Fibroblast of peridontal ligament (primary cell): ENCODE measurements around the gene STUB1.

Experiments
- DNase-seq: peaks from one replicate; pipeline ENCODE4 v3.0.0-alpha.2; 2010; ENCODE audit errors: extremely low read depth

Gene STUB1

DNA sequence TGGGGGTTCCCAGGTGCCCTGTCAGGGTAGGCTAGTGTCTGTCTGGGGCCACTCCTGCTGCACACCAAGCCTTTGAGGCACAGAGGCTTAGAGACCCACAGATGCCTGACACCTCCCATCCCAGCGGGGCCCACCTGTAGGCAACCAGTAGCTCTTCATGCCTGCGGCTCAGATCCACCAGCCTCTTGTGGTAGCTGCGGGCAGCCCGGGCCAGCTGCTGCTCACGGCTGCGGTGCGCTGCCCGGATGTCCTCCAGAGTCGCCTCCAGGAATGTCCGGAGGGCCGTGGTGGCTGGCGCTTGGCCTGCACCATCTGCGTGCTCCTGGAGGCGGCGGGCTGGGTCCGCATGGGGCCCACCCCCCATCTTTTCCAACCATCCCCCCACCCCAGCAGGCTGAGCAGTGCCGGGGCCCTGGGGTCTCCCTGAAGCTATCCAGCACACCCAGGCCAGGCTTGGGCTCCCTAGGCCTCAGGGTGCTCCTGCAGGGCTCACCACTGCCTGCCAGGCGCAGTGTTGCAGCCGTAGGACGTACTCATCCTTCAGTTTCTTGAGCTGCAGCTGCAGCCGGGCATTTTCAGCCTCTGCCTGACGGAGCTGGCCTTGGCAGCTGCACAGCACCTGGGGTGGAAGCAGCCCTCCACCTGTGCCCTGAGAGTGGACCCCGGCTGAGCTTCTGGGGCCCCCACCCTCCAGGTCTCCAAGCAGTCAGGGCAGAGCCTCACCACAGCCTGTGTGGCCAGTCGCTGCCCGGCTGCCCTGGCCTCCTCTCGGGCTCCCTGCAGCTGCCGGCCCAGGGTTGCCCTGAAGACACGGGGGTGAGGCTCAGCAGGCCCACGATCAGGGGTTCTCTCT lies 44.2 kb downstream of the STUB1 start:
- no peak for DNase-seq

- no peak for DNase-seq
Observed at GRCh38 chr16:725041-725376, 44.8 kb downstream of the STUB1 start.

GRCh38 chr16:725463-726187 lies 45.4 kb downstream of the STUB1 start:
- no peak for DNase-seq

DNA sequence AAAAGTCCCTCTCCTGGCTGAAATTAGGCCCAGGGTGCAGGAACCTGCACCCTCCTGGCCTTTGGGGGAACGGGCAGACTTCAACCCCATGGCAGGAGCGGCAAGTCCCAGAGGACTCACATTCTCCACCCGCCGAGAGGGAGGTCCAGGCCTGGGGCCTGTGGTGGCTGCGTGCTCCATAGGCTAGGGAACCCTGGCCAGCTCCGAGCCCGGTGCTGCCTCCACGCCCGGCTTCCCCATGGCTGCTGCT lies 45.9 kb downstream of the STUB1 start:
- DNase-seq, result no peak

DNA sequence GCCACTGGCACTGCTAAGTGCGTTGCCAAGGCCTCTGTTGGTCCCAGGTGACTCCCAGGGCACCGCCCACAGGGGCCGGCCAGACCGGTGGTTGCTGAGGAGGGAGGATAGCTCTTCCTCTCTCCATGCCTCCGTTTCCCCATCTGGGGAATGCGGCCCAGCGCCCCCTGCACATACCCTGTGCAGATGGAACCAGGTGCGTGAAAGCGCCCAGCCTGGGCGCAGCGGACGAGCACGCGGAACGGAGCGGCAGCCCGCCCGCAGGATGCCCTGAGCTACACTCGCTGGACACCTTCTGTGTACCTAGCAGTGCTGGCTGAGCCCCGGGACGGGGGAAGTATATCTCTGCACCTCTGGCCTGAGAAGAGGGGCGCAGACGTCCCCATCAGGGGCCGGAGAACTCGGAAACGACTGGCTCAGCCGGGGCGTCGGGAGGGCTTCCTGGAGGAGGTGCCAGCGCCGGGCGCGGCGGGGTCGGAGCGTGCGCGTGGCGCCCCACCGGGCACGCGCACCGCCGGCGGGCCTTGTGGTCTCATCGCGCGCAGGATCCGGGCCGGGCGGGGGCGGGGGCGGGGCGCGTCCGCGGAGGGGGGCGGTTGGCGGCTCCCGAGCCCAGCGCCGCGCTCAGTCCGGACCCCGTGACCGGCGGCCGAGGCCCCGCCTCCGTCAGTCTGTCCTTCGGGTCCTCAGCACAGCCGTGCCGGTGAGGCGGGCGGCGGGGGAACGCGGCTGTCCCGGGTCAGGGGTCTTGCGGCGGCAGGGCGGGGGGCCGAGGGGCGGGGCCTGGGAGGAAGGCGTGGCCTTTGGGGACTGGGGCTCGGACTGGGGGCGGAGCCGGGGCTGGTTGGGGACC lies 46.5 kb downstream of the STUB1 start, which contains the start of the genes CCDC78 and HAGHL:
CCDC78 (minus strand) TSS at position 6 of the 853 bp plus-strand sequence. CDS start 76 bp downstream, outside the sequence.
HAGHL (plus strand) TSS at position 669 of the 853 bp plus-strand sequence. CDS start 404 bp downstream, outside the sequence.
- peak; percentile 13 for DNase-seq

DNA sequence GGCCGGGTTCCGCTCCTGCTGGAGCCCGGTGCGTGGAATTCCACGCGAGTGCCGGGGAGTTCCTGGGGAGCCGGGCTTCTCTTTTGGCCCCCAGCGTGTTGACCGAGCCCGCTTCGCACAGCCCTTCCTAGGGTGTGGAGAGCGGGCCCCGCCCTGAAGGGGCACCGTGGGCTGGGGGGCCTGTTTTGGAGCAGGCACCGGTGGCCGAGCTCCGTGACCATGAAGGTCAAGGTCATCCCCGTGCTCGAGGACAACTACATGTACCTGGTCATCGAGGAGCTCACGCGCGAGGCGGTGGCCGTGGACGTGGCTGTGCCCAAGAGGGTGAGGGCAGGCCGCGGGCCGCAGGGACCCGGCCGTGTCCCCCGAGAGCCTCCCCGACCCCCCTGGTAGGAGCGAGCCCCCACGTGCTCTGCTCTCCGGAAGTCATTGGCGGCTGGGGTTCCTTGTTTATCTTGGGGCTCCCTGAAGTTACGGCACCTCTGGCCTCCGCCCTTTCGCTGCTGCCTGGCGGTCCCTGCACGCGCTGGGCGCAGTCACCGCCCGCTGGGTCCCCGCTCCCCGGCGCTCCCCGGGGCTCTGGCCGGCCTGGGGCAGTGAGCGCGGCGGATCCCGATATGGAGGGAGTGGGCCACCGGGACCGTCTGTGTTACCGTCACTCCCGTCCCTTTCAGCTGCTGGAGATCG lies 47.2 kb downstream of the STUB1 start:
- DNase-seq, result no peak

GRCh38 chr16:728131-728889 lies 48.1 kb downstream of the STUB1 start:
- peak; percentile 58 for DNase-seq

DNA sequence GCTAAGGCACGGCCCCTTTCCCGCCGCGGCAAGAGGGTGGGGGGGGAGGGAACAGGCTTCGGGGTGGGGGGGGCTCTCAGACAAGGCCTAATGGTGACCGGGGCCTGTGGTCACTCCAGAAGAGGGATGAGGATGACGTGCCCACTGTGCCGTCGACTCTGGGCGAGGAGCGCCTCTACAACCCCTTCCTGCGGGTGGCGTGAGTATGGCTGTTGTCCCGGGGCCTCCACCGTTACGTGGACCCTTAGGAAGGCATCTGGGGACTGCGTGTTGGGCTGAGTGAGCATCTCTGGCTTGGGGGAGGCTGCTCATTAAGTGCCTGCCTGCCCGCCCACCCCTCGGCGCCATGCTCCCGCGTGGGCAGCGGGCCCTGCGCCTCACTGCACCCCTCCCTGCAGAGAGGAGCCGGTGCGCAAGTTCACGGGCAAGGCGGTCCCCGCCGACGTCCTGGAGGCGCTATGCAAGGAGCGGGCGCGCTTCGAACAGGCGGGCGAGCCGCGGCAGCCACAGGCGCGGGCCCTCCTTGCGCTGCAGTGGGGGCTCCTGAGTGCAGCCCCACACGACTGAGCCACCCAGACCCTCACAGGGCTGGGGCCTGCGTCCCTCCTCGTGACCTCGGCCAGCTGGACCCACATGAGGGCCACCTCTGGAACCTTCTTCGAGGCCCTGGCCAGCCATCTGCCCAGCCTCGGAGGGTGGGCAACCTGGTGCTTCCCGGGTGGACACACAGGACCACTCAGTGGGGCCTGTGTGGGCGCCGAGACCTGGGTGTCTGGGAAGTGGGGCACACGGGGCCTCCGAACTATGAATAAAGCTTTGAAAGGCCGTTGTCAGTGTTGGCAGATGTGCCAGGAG lies 48.9 kb downstream of the STUB1 start:
- DNase-seq, result no peak

DNA sequence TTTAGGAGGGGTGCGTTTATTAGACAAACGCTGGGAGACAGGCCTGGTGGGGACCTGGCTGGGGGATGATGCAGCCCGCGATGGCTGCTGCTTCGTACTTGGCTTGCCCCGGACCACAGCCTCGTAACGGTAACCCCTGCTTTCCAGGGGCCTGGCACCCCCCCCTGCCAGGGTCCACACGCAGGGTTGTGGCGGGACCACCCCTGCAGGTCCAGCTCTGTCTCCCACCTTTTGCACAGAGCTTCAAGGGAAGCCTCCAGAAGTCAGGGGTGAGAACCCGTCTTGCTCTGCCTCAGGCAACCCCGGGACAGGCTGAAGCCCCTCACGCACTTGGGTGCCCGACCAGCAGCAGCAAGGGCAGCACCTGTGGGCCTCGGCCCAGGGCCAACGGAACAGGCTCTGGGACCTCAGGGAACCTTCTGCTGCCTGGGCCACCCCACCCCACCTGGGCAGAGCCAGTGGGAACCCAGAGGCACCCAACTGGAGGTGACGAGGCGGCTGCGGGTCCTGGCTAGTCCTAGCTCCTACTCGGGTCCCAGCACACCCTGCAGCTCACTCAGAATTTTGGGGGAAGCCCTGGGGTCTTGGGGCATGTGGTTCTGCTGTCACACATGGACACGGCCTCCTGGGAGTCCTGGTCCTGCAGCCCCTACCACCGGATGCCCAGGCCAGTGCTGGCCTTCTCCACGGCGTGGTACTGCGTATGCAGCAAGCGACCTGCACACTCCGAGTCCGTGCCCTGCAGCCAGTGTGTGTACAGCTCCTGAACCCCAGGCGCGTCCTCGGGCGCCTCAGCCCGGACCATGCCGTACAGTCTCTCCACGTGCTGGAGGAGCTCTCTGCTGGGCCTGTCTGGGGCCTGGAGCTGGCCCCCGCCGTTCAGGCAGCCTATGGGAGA lies 49.8 kb downstream of the STUB1 start:
- no peak for DNase-seq

- no peak for DNase-seq
Observed at GRCh38 chr16:730666-731509, 50.7 kb downstream of the STUB1 start.

GRCh38 chr16:732332-732731 lies 52.1 kb downstream of the STUB1 start:
- DNase-seq, result no peak
